Activated CD4-positive, CD25-positive, alpha-beta regulatory T cell treated with anti-CD3 and anti-CD28 coated beads, Interleukin-2, amount 50 U/mL, for 24 hours (primary cell): ENCODE measurements around the gene LIMA1.
A peak's percentile ranks its signal among the peaks of the same experiment; 100 is the strongest.
"Not testable (repeated sequence)": the region's sequence is repeated elsewhere in the genome, so short reads cannot be mapped to it uniquely, and the experiment has no call there.

Experiments
- ATAC-seq, 2 donors: fragments of 150-1000 bp; cut with Tn5 transposase; one replicate each; pipeline ENCODE4 v1.10.0; 2021; ENCODE audit warnings: mild to moderate bottlenecking in 1 of 2, moderate library complexity in 1 of 2

Gene LIMA1

GRCh38 chr12:50184261-50184660, 99.1 kb downstream of the LIMA1 start:
- no peak for ATAC-seq

GRCh38 chr12:50182461-50182860, 100.9 kb downstream of the LIMA1 start:
- ATAC-seq = no peak

- no peak for ATAC-seq
Measured at GRCh38 chr12:50181691-50182090, 101.6 kb downstream of the LIMA1 start.

- ATAC-seq = no peak
Measured at GRCh38 chr12:50175716-50176026, 107.6 kb downstream of the LIMA1 start.

GRCh38 chr12:50174971-50175715, 108.2 kb downstream of the LIMA1 start:
- no peak for ATAC-seq

GRCh38 chr12:50167049-50167828, 116.1 kb downstream of the LIMA1 start, which contains the start of gene CERS5:
CERS5 (minus strand) TSS chr12:50167369; CDS start chr12:50167297, 72 bp downstream.
- ATAC-seq = peak; percentile 98 to 99

GRCh38 chr12:50166799-50167048, 116.6 kb downstream of the LIMA1 start:
- peak; percentile 9 to 20 for ATAC-seq

- ATAC-seq = no peak
Measured at GRCh38 chr12:50164963-50165362, 118.4 kb downstream of the LIMA1 start.

GRCh38 chr12:50162230-50162629, 121.1 kb downstream of the LIMA1 start:
- no peak for ATAC-seq

- no peak for ATAC-seq
Measured at GRCh38 chr12:50160643-50161042, 122.7 kb downstream of the LIMA1 start.

GRCh38 chr12:50157259-50157658, 126.1 kb downstream of the LIMA1 start:
- ATAC-seq = peak in 1 of 2 donors; percentile 59

GRCh38 chr12:50156641-50157040, 126.7 kb downstream of the LIMA1 start:
- ATAC-seq = no peak

GRCh38 chr12:50154947-50155346, 128.4 kb downstream of the LIMA1 start:
- ATAC-seq = not testable (repeated sequence)

- ATAC-seq = no peak
Measured at GRCh38 chr12:50151047-50151687, 132.2 kb downstream of the LIMA1 start.

GRCh38 chr12:50149311-50149710, 134.0 kb downstream of the LIMA1 start:
- ATAC-seq = peak in 1 of 2 donors; percentile 45

- not testable (repeated sequence) for ATAC-seq
Measured at GRCh38 chr12:50148011-50148410, 135.3 kb downstream of the LIMA1 start.

- ATAC-seq = no peak
Measured at GRCh38 chr12:50147281-50147680, 136.0 kb downstream of the LIMA1 start.

GRCh38 chr12:50145439-50145838, 137.9 kb downstream of the LIMA1 start:
- ATAC-seq = no peak

- ATAC-seq = no peak
Measured at GRCh38 chr12:50142993-50143392, 140.3 kb downstream of the LIMA1 start.

- no peak for ATAC-seq
Measured at GRCh38 chr12:50132505-50133135, 150.7 kb downstream of the LIMA1 start.

GRCh38 chr12:50129290-50129689, 154.0 kb downstream of the LIMA1 start:
- no peak for ATAC-seq

- no peak for ATAC-seq
Measured at GRCh38 chr12:50127546-50127945, 155.8 kb downstream of the LIMA1 start.
